Osteocyte (in vitro differentiated cells): Measurements from ENCODE around the gene SRRM2. TPM values are rescaled to one million over a fixed set of nuclear protein-coding genes. Genes with fewer than 3 reads are reported as not detected.

Source experiments
- DNase-seq: peaks from one replicate; pipeline ENCODE4 v3.0.0; 2021; ENCODE audit warnings: mixed read lengths; ENCODE audit not compliant: unreplicated experiment; ENCODE audit errors: extremely low spot score
- H3K27ac Mint-ChIP-seq: one replicate; pipeline ENCODE4 v1.8.0; 2021; ENCODE audit warnings: mild to moderate bottlenecking, mixed read lengths; ENCODE audit not compliant: unreplicated experiment
- H3K27me3 Mint-ChIP-seq: one replicate; pipeline ENCODE4 v1.8.0; 2021; ENCODE audit warnings: mixed read lengths; ENCODE audit not compliant: unreplicated experiment
- H3K36me3 Mint-ChIP-seq: one replicate; pipeline ENCODE4 v1.8.0; 2021; ENCODE audit warnings: mixed read lengths; ENCODE audit not compliant: unreplicated experiment
- H3K4me1 Mint-ChIP-seq: one replicate; pipeline ENCODE4 v1.8.0; 2021; ENCODE audit warnings: mixed read lengths; ENCODE audit not compliant: unreplicated experiment
- H3K4me3 Mint-ChIP-seq: one replicate; pipeline ENCODE4 v1.8.0; 2021; ENCODE audit warnings: mild to moderate bottlenecking, moderate library complexity, mixed read lengths; ENCODE audit not compliant: unreplicated experiment
- H3K9me3 Mint-ChIP-seq: one replicate; pipeline ENCODE4 v1.8.0; 2021; ENCODE audit warnings: mixed read lengths; ENCODE audit not compliant: unreplicated experiment
- total RNA-seq: library from RNA; stranded (reverse); gene quantifications from 2 replicates; pipeline ENCODE4 v1.2.1, GENCODE V29; 2021
- TF ChIP-seq, protein P1 (sequence below): fragments of 200-600 bp; sonication (generic); IDR thresholded peaks from 2 replicates; pipeline ENCODE4 v1.5.0; 2021; ENCODE audit warnings: antibody characterized with exemption, mild to moderate bottlenecking, moderate library complexity

SRRM2 gene
- total RNA-seq, 1 donor from 2014 or later: 572 TPM

DNA sequence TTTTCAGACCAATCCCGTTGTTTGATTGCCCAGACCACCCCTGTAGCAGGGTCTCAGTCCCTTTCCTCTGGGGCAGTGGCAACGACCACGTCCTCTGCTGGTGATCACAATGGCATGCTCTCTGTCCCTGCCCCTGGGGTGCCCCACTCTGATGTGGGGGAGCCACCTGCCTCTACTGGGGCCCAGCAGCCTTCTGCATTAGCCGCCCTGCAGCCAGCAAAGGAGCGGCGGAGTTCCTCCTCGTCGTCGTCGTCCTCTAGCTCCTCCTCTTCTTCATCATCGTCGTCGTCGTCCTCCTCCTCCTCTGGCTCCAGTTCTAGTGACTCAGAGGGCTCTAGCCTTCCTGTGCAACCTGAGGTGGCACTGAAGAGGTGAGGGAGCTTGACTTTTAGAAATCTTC lies 15.5 kb downstream of the SRRM2 start:
- H3K9me3 Mint-ChIP-seq: no peaks in the 10 kb centered on the region
- no peak for DNase-seq
- peaks cover 78% of the 10 kb centered on the region for H3K36me3 Mint-ChIP-seq
- TF ChIP-seq, protein P1, sequence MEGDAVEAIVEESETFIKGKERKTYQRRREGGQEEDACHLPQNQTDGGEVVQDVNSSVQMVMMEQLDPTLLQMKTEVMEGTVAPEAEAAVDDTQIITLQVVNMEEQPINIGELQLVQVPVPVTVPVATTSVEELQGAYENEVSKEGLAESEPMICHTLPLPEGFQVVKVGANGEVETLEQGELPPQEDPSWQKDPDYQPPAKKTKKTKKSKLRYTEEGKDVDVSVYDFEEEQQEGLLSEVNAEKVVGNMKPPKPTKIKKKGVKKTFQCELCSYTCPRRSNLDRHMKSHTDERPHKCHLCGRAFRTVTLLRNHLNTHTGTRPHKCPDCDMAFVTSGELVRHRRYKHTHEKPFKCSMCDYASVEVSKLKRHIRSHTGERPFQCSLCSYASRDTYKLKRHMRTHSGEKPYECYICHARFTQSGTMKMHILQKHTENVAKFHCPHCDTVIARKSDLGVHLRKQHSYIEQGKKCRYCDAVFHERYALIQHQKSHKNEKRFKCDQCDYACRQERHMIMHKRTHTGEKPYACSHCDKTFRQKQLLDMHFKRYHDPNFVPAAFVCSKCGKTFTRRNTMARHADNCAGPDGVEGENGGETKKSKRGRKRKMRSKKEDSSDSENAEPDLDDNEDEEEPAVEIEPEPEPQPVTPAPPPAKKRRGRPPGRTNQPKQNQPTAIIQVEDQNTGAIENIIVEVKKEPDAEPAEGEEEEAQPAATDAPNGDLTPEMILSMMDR: no peak
- H3K4me3 Mint-ChIP-seq: no peak overlapping the region
- peaks cover 15% of the 10 kb centered on the region for H3K4me1 Mint-ChIP-seq
- H3K27ac Mint-ChIP-seq: no peak overlapping the region
- no peaks in the 10 kb centered on the region for H3K27me3 Mint-ChIP-seq

DNA sequence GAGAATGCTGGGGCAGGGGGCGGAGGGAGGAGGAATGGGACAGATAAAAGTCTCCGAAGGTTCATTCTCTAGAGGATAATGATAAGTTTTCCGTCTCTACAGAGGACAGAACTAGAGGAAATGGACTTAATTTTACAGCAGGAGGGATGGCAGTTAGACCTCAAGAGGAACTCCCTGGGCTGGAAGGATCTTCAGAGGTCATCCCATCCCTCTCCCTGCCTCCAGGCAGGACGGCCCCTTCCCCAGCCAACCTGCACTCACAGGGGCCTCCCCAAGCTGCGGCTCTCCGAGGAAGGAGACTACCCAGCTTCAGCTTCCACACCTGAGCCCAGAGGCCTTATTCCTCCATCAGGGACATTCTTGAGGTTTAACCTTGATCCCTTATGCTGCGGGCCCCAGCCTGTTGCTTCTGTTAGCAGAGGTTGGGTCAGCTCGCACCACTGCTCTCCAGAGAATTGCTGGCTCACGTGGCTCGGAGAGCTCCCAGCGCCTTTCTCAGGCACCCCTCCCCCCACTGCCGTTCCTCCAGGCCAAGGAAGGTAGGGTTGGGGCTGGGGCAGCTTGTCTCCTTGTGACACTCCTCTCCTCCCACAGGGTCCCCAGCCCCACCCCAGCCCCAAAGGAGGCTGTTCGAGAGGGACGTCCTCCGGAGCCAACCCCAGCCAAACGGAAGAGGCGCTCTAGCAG lies 16.1 kb downstream of the SRRM2 start:
- Mint-ChIP-seq H3K4me1 (peaks cover 15% of the 10 kb centered on the region), H3K4me3 (no peak overlapping the region), H3K9me3 (no peaks in the 10 kb centered on the region), H3K27me3 (no peaks in the 10 kb centered on the region), H3K27ac (peak overlapping the region; percentile 54), H3K36me3 (peaks cover 73% of the 10 kb centered on the region)
- TF ChIP-seq, protein P1: no peak
- no peak for DNase-seq

DNA sequence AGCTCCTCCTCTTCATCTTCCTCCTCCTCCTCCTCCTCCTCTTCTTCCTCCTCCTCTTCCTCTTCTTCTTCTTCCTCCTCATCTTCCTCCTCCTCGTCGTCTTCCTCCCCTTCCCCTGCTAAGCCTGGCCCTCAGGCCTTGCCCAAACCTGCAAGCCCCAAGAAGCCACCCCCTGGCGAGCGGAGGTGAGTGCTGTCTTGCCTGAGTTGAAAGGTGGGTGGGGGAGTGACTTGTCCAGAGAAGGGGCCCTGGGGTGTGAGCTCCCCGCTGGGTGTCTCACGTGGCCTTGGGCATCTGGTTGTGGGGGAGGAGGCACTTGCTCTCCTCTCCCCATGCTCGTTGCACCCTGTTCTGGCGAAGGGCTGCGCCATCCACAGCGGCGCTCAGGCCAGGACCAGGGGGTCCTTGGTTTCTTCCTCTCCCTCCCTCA lies 16.7 kb downstream of the SRRM2 start:
- Mint-ChIP-seq H3K9me3 (no peaks in the 10 kb centered on the region), H3K27ac (peak overlapping the region; percentile 72), H3K27me3 (no peaks in the 10 kb centered on the region), H3K4me1 (peaks cover 17% of the 10 kb centered on the region), H3K4me3 (no peak overlapping the region), H3K36me3 (peaks cover 68% of the 10 kb centered on the region)
- TF ChIP-seq, protein P1: no peak
- DNase-seq: no peak

DNA sequence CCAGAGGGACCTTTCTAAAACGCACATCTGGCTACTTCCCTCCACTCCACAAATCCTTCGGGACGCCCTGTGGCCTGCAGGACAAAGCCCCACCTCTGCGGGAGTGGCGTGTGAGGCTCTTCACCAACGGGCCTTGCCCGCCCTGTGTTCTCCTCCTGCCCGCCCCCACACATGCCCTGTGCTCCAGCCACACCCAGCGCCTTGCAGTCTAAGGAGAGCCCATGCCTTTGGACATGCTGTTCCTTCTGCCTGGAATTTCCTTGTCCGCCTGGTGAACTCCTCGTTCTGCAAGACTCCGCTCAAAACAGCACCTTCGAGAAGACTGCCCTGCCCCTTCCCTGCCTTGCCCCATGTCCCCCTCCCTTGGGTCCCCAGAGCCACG lies 17.2 kb downstream of the SRRM2 start:
- Mint-ChIP-seq H3K36me3 (peaks cover 62% of the 10 kb centered on the region), H3K27me3 (no peaks in the 10 kb centered on the region), H3K4me3 (no peak overlapping the region), H3K27ac (peak overlapping the region; percentile 72), H3K4me1 (peaks cover 21% of the 10 kb centered on the region), H3K9me3 (no peaks in the 10 kb centered on the region)
- TF ChIP-seq, protein P1: no peak
- no peak for DNase-seq

DNA sequence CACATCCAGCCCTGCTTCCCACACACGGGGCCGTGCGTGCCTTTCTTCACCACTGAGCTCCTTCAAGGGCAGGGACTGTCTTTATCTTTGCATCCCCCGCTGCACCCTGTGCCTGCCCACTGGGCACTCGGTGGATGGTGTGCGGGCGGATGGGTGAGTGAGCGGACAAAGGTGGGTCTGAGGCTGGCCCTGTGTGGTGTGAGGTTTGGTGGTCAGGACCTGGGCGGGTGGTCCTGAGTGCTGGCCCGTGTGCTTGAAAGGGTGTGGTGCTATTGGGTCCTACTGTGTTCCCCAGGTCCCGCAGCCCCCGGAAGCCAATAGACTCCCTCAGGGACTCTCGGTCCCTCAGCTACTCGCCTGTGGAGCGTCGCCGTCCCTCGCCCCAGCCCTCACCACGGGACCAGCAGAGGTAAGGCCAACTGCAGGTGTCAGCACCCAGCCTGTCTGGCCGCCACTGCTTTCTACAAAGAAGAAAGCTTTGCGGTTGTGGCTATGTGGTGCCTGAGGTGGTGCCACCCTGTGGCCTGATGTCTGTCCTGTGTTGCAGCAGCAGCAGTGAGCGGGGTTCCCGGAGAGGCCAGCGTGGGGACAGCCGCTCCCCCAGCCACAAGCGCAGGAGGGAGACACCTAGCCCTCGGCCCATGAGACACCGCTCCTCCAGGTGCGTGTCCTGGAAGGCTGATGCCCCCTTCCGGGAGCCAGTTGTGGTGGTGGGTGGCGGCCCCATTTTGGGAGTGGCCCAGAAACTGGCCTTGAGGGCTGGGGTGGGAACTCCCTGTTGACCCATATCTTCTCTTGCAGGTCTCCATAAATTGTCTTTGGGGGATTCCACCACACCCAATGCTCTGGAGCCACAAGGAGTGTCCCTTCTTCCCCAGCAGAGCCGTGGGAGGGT lies 17.9 kb downstream of the SRRM2 start:
- no peaks in the 10 kb centered on the region for H3K9me3 Mint-ChIP-seq
- no peak overlapping the region for H3K4me3 Mint-ChIP-seq
- no peak for DNase-seq
- H3K27me3 Mint-ChIP-seq: no peaks in the 10 kb centered on the region
- peaks cover 56% of the 10 kb centered on the region for H3K36me3 Mint-ChIP-seq
- peaks cover 27% of the 10 kb centered on the region for H3K4me1 Mint-ChIP-seq
- TF ChIP-seq, protein P1: no peak
- H3K27ac Mint-ChIP-seq: peak overlapping the region; percentile 72
